SH-SY5Y (cell line): ENCODE measurements around the gene MANEA.

Experiments
- GATA2 ChIP-seq: IDR thresholded peaks from 2 replicates; pipeline ENCODE4 v1.6.1; 2011; ENCODE audit warnings: mild to moderate bottlenecking, low read depth, low read length
- GATA3 ChIP-seq: IDR thresholded peaks from 2 replicates; pipeline ENCODE4 v1.6.1; 2011; ENCODE audit warnings: low read depth, mild to moderate bottlenecking, low read length, moderate library complexity

- TF ChIP-seq GATA3 (no peak), GATA2 (no peak)
Observed at GRCh38 chr6:95576998-95577303, 384 bp upstream of the MANEA start.
